ENCODE data around the gene OR1E2.
"Not testable (repeated sequence)": the region's sequence is repeated elsewhere in the genome, so short reads cannot be mapped to it uniquely, and the experiment has no call there.

Gene OR1E2

GRCh38 chr17:3433741-3434140 is at the start of gene OR1E2:
OR1E2 (minus strand) TSS chr17:3433841; CDS start chr17:3433841, 0 bp downstream.
- DNase-seq: no peak

- DNase-seq: no peak
These were observed 49.2 kb upstream of the OR1E2 start for GRCh38 chr17:3482852-3483251.

- no peak for DNase-seq
These were observed 46.3 kb upstream of the OR1E2 start for GRCh38 chr17:3479988-3480387.

- no peak for DNase-seq
These were observed 42.4 kb upstream of the OR1E2 start, which contains the start of gene ASPA for GRCh38 chr17:3475812-3476610. ASPA (plus strand) TSS chr17:3475997; CDS start chr17:3476160, 163 bp downstream.

- no peak for DNase-seq
These were observed 41.6 kb upstream of the OR1E2 start for GRCh38 chr17:3475251-3475685.

GRCh38 chr17:3474212-3474611 is 40.6 kb upstream of the OR1E2 start:
- no peak for DNase-seq

GRCh38 chr17:3472137-3472536 is 38.5 kb upstream of the OR1E2 start:
- DNase-seq: no peak

- no peak for DNase-seq
These were observed 38.0 kb upstream of the OR1E2 start, which contains the start of gene SPATA22 for GRCh38 chr17:3471599-3471998. SPATA22 (minus strand) TSS chr17:3471819; CDS start chr17:3469325, 2,494 bp downstream.

- DNase-seq: no peak
These were observed 35.9 kb upstream of the OR1E2 start for GRCh38 chr17:3469529-3469928.

GRCh38 chr17:3466355-3466754 is 32.7 kb upstream of the OR1E2 start:
- not testable (repeated sequence) for DNase-seq

- no peak for DNase-seq
These were observed 14.5 kb upstream of the OR1E2 start for GRCh38 chr17:3448059-3448665.

GRCh38 chr17:3447625-3448024 is 14.0 kb upstream of the OR1E2 start:
- no peak for DNase-seq

GRCh38 chr17:3440451-3440850 is 6.8 kb upstream of the OR1E2 start:
- DNase-seq: no peak

GRCh38 chr17:3438368-3438767 is 4.7 kb upstream of the OR1E2 start:
- no peak for DNase-seq

GRCh38 chr17:3433215-3433614 is 426 bp downstream of the OR1E2 start:
- DNase-seq: not testable (repeated sequence)

- DNase-seq: no peak
These were observed 15.4 kb downstream of the OR1E2 start for GRCh38 chr17:3418222-3418621.

GRCh38 chr17:3415610-3416009 is 18.0 kb downstream of the OR1E2 start:
- no peak for DNase-seq

GRCh38 chr17:3412216-3412615 is 21.4 kb downstream of the OR1E2 start:
- DNase-seq: not testable (repeated sequence)

- DNase-seq: no peak
These were observed 22.6 kb downstream of the OR1E2 start, which contains the start of gene OR3A3 for GRCh38 chr17:3411070-3411469. OR3A3 (plus strand) TSS chr17:3411370.

GRCh38 chr17:3403856-3404255 is 29.8 kb downstream of the OR1E2 start:
- not testable (repeated sequence) for DNase-seq

GRCh38 chr17:3401786-3402185 is 31.9 kb downstream of the OR1E2 start:
- DNase-seq: no peak

GRCh38 chr17:3400055-3400454 is 33.6 kb downstream of the OR1E2 start:
- DNase-seq: no peak

- no peak for DNase-seq
These were observed 35.3 kb downstream of the OR1E2 start, which contains the start of gene OR1E1 for GRCh38 chr17:3398310-3398709. OR1E1 (minus strand) TSS chr17:3398410; CDS start chr17:3398410, 0 bp downstream.

- not testable (repeated sequence) for DNase-seq
These were observed 35.8 kb downstream of the OR1E2 start for GRCh38 chr17:3397801-3398200.
